ENCODE results near the gene ARPC1B. TPM values are rescaled to one million over a fixed set of nuclear protein-coding genes. Genes with fewer than 3 reads are reported as not detected.
A peak's percentile ranks its signal among the peaks of the same experiment; 100 is the strongest.

The ARPC1B gene
- total and polyA plus RNA-seq, 9 of the 15 experiments (the other 6 are each of a cell fraction or from before 2014, with no cell fraction given) = 6.7 to 357 (median 211) TPM

- TF ChIP-seq AFF4 (CRISPR knock-in tag; IDR thresholded peaks at IDR 0.05) = peak; percentile 86; the same call in 1 of the 2 replicates
- no peak for TF ChIP-seq EHMT2 (IDR thresholded peaks at IDR 0.05)
- TF ChIP-seq CBFA2T3 (IDR thresholded peaks at IDR 0.05) = no peak
- peak; percentile 59 for TF ChIP-seq TEAD4 (IDR thresholded peaks at IDR 0.05; ENCODE audit: low read length)
- no peak for TF ChIP-seq TEAD4 (CRISPR knock-in tag; IDR thresholded peaks at IDR 0.05; ENCODE audit: borderline replicate concordance)
- 0 out of 2 replicates have a peak, but pooled peaks have one; percentile 16 for TF ChIP-seq TCF7 (IDR thresholded peaks at IDR 0.05; ENCODE audit: borderline replicate concordance)
- no peak for TF ChIP-seq PCBP2 (IDR thresholded peaks at IDR 0.05; ENCODE audit: low read depth, low read length, poor library complexity, severe bottlenecking)
- TF ChIP-seq ZNF140 (CRISPR knock-in tag; IDR thresholded peaks at IDR 0.05) = no peak
- TF ChIP-seq CBX5 (IDR thresholded peaks at IDR 0.05; ENCODE audit: borderline replicate concordance, low read depth) = no peak
- TF ChIP-seq FOXK2 (conservative IDR thresholded peaks at IDR 0.05 in 1 of 2, IDR thresholded peaks at IDR 0.05 in 1 of 2; ENCODE audit: low read depth in 2 of 2) = peak; percentile 85 to 92; a peak in 3 of 4 replicates
- no peak for TF ChIP-seq MAFK (IDR thresholded peaks at IDR 0.05; ENCODE audit: low read length)
- no peak for TF ChIP-seq ZNF277 (CRISPR knock-in tag; IDR thresholded peaks at IDR 0.05; ENCODE audit: borderline replicate concordance)
- no peak for TF ChIP-seq ZNF764 (CRISPR knock-in tag; IDR thresholded peaks at IDR 0.05; ENCODE audit: low read depth)
- TF ChIP-seq ERF (CRISPR knock-in tag; IDR thresholded peaks at IDR 0.05) = peak; percentile 74
- TF ChIP-seq USF2 (CRISPR knock-in tag; IDR thresholded peaks at IDR 0.05) = no peak
- no peak for TF ChIP-seq ZFP30 (CRISPR knock-in tag; IDR thresholded peaks at IDR 0.05; ENCODE audit: borderline replicate concordance)
- TF ChIP-seq ZNF780A (CRISPR knock-in tag; IDR thresholded peaks at IDR 0.05) = no peak
- no peak for TF ChIP-seq HMG20B (CRISPR knock-in tag; IDR thresholded peaks at IDR 0.05)
- peak; percentile 80 for TF ChIP-seq E2F8 (IDR thresholded peaks at IDR 0.05; ENCODE audit: low read depth, partially characterized antibody)
Measured at GRCh38 chr7:99408379-99409191, 34.1 kb downstream of the ARPC1B start, which contains the start of the genes BUD31 and PDAP1 (continued).

All from K562 (cell line).